K562 (cell line): ENCODE results near the gene ZNF519. TPM values are rescaled to one million over a fixed set of nuclear protein-coding genes. Genes with fewer than 3 reads are reported as not detected.

Source experiments
- ATAC-seq: fragments of 200-7000 bp; cut with Tn5 transposase; 3 replicates; pipeline ENCODE4 v1.9.1; 2020; ENCODE audit warnings: moderate library complexity
- BruUV-seq: library from RNA; stranded (reverse); fragments of 400-500 nt; replicated peaks from 2 replicates; lab custom pipeline; 2021; lab: Mats Ljungman, UMichigan
- CTCF ChIA-PET: fragments of 300-600 bp; formaldehyde crosslinking; extraction: SDS; loops from one replicate; lab custom pipeline; 2021; ENCODE audit warnings: low intra/inter-chr PET ratio; lab: Yijun Ruan, JAX
- POLR2A ChIA-PET: fragments of 300-600, 350-650 bp; sonication (Branson Sonifier 250); formaldehyde crosslinking; extraction: SDS; loops from one replicate; lab custom pipeline; 2021; ENCODE audit warnings: antibody characterized with exemption, inconsistent platforms; lab: Yijun Ruan, JAX
- DNase-seq, 4 experiments: peaks; one replicate each; pipeline versions ENCODE4 v3.0.0 to v3.0.0-alpha.2; 2011 to 2018; ENCODE audit warnings: low spot score in 3 of 4, mixed read lengths in 3 of 4; ENCODE audit errors: extremely low read depth in 1 of 4
- FAIRE-seq: peaks from 2 replicates; lab custom pipeline; 2011; peaks lifted over from hg19 to GRCh38; lab: Jason Lieb, UNC
- H2AFZ ChIP-seq: 2 replicates; pipeline ENCODE4 v1.6.0; 2011; ENCODE audit warnings: low read depth, low read length, control low read depth, inconsistent platforms
- H3K27ac ChIP-seq: fragments of 200-600 bp; 3 replicates; pipeline ENCODE4 v1.8.0; 2011; ENCODE audit warnings: low read depth, mild to moderate bottlenecking, control low read depth, inconsistent platforms, low read length, moderate library complexity, mixed read lengths; ENCODE audit errors: extremely low read depth
- H3K27me3 ChIP-seq, 2 experiments: fragments of 300-600 bp in 1 of 2; 2 replicates in 1 of 2; 3 replicates in 1 of 2; pipeline versions ENCODE4 v1.6.0 to v1.8.0; 2011; ENCODE audit warnings: inconsistent platforms in 2 of 2, low read length in 2 of 2, mild to moderate bottlenecking in 1 of 2, mixed read lengths in 1 of 2, moderate library complexity in 1 of 2; ENCODE audit not compliant: control insufficient read depth in 2 of 2, insufficient read depth in 2 of 2
- H3K36me3 ChIP-seq: fragments of 300-600 bp; 3 replicates; pipeline ENCODE4 v1.8.0; 2011; ENCODE audit warnings: mild to moderate bottlenecking, low read length, inconsistent platforms; ENCODE audit not compliant: control insufficient read depth, insufficient read depth
- H3K4me1 ChIP-seq, 2 experiments: fragments of 200-600 bp in 1 of 2; replicated peaks in 1 of 2; 2 replicates in 1 of 2; 3 replicates in 1 of 2; pipeline versions ENCODE4 v1.5.1 to v1.8.0; 2011; ENCODE audit warnings: inconsistent platforms in 2 of 2, low read length in 2 of 2, mild to moderate bottlenecking in 1 of 2, mixed read lengths in 1 of 2, moderate library complexity in 1 of 2; ENCODE audit not compliant: control insufficient read depth in 2 of 2, insufficient read depth in 2 of 2
- H3K4me2 ChIP-seq: 2 replicates; pipeline ENCODE4 v1.6.1; 2011; ENCODE audit warnings: low read length, control low read depth, inconsistent platforms, mixed read lengths; ENCODE audit not compliant: insufficient read depth
- H3K4me3 ChIP-seq: fragments of 200-600 bp; sonication (generic), shearing (Covaris generic); 2 replicates; pipeline ENCODE4 v1.5.1; 2016; ENCODE audit warnings: control low read depth, inconsistent platforms
- H3K79me2 ChIP-seq: fragments of 200-600 bp; 3 replicates; pipeline ENCODE4 v1.8.0; 2011; ENCODE audit warnings: low read length, inconsistent platforms; ENCODE audit not compliant: control insufficient read depth, insufficient read depth
- H3K9ac ChIP-seq, 2 experiments: 2 replicates each; pipeline versions ENCODE4 v1.6.0 to v1.6.1; 2011; ENCODE audit warnings: low read depth in 2 of 2, low read length in 2 of 2, control low read depth in 1 of 2, inconsistent platforms in 1 of 2, mild to moderate bottlenecking in 1 of 2, mixed read lengths in 1 of 2; ENCODE audit not compliant: insufficient read depth in 1 of 2
- H3K9me1 ChIP-seq: one replicate; pipeline ENCODE4 v1.6.0; 2011; ENCODE audit warnings: inconsistent platforms, mild to moderate bottlenecking, low read length, moderate library complexity; ENCODE audit not compliant: control insufficient read depth, insufficient read depth
- H3K9me3 ChIP-seq: replicated peaks from 2 replicates; pipeline ENCODE4 v1.5.1; 2011; ENCODE audit warnings: low read depth, low read length, inconsistent platforms; ENCODE audit not compliant: control insufficient read depth, insufficient read depth
- H4K20me1 ChIP-seq: replicated peaks from 2 replicates; pipeline ENCODE4 v1.6.1; 2011; ENCODE audit warnings: low read length, inconsistent platforms, mixed read lengths; ENCODE audit not compliant: control insufficient read depth, insufficient read depth
- ATF3 ChIP-seq, 2 experiments: fragments of 450-650 bp in 1 of 2; sonication (generic) in 1 of 2; formaldehyde crosslinking in 1 of 2; IDR thresholded peaks in 1 of 2; conservative IDR thresholded peaks in 1 of 2; 2 replicates each; pipeline versions ENCODE4 v1.6.1 to v1.8.1; 2016 to 2023; ENCODE audit warnings: mild to moderate bottlenecking in 2 of 2, moderate library complexity in 2 of 2, inconsistent platforms in 1 of 2, missing genetic modification reagents in 1 of 2
- FOXA3 ChIP-seq, 2 experiments: fragments of 450-650 bp in 1 of 2; sonication (generic) in 1 of 2; formaldehyde crosslinking; IDR thresholded peaks in 1 of 2; conservative IDR thresholded peaks in 1 of 2; 2 replicates each; pipeline versions ENCODE4 v1.4.0 to v1.8.0; 2020 to 2022; ENCODE audit warnings: mild to moderate bottlenecking in 2 of 2, missing genetic modification reagents in 1 of 2
- JUND ChIP-seq, 2 experiments: IDR thresholded peaks; 2 replicates in 1 of 2; 3 replicates in 1 of 2; pipeline ENCODE4 v1.6.1; 2011; ENCODE audit warnings: borderline replicate concordance in 2 of 2, low read depth in 2 of 2, low read length in 2 of 2, improper control_type of control experiment in 1 of 2, missing biosample characterization in 1 of 2, missing genetic modification characterization in 1 of 2, missing genetic modification reagents in 1 of 2
- SMARCA5 ChIP-seq: fragments of 450-650 bp; IDR thresholded peaks from 2 replicates; pipeline ENCODE4 v1.6.1; 2016
- ZNF274 ChIP-seq: IDR thresholded peaks from 2 replicates; pipeline ENCODE4 v1.6.1; 2011; ENCODE audit warnings: low read depth, mild to moderate bottlenecking, low read length, moderate library complexity, borderline replicate concordance
- ZNF354B ChIP-seq: fragments of 250-450 bp; sonication (Bioruptor Pico); IDR thresholded peaks from 2 replicates; pipeline ENCODE4 v1.4.0; 2020
- WGBS: fragments of 100-300 bp; shearing (Covaris generic); methylation state at CpG from one replicate; pipeline ENCODE4 v1.1.6; 2016; ENCODE audit warnings: low coverage, mixed read lengths; ENCODE audit not compliant: insufficient coverage; ENCODE audit errors: missing lambda C conversion rate; 5-methylcytosine and 5-hydroxymethylcytosine counted together
- in situ Hi-C: fragments of 300-500 bp; cut with MboI; formaldehyde crosslinking; loops from 4 replicates; pipeline ENCODE4 v1.15.0; 2018; ENCODE audit warnings: inconsistent platforms, mixed read lengths
- intact Hi-C: fragments of 100-400 bp; cut with micrococcal nuclease; formaldehyde crosslinking; loops from 2 replicates; pipeline ENCODE4 v1.14.2; 2022
- polyA plus RNA-seq, 8 experiments: library from polyadenylated mRNA; depleted of rRNA in 4 of 8; stranded (reverse) in 5 of 8; unstranded in 3 of 8; fragments of >200 nt; fragmentation: Nextera tagmentation in 2 of 8; fragmentation: Illumina TruSeq in 1 of 8; extraction: Ambion mirVana in 2 of 8; extraction: Trizol in 1 of 8; gene quantifications; 2 replicates each; pipeline versions ENCODE4 v1.2.1 to v1.2.3, GENCODE V29; 2011 to 2014; ENCODE audit warnings: inconsistent platforms in 1 of 8, missing spikeins in 1 of 8
- total RNA-seq, 7 experiments: library from RNA; depleted of rRNA in 6 of 7; stranded (reverse); fragments of >200 nt in 6 of 7; fragmentation: Illumina TruSeq in 2 of 7; extraction: Trizol in 2 of 7; gene quantifications; 2 replicates each; pipeline versions ENCODE4 v1.2.1 to v1.2.3, GENCODE V29; 2011 to 2021; ENCODE audit warnings: low replicate concordance in 1 of 7

Gene ZNF519
- total and polyA plus RNA-seq, 9 of the 15 experiments (the other 6 are each of a cell fraction or from before 2014, with no cell fraction given), result 5.1 to 15.1 (median 7.9) TPM

GRCh38 chr18:14104906-14105748 lies 27.1 kb downstream of the ZNF519 start:
- no peak overlapping the region for H3K4me3 ChIP-seq
- ATAC-seq (no peak), DNase-seq (no peak)
- H3K27me3 ChIP-seq, result no peaks in the 10 kb centered on the region
- no peak overlapping the region for H3K9ac ChIP-seq
- CTCF ChIA-PET, result no interaction called here
- no peak overlapping the region for H3K4me2 ChIP-seq
- H4K20me1 ChIP-seq, result no peaks in the 10 kb centered on the region
- intact Hi-C loops, result no loop called here
- H3K9me3 ChIP-seq, result no peaks in the 10 kb centered on the region; the same call in 1 of the 2 replicates
- no peaks in the 10 kb centered on the region for H3K4me1 ChIP-seq
- no peaks in the 10 kb centered on the region for H3K9me1 ChIP-seq
- WGBS, result 45% methylated on average over 5 of the region's 5 CpGs
- POLR2A ChIA-PET, result no interaction called here
- no TSS peak for BruUV-seq
- TF ChIP-seq FOXA3 (CRISPR knock-in tag; conservative IDR thresholded peaks at IDR 0.05 in 1 of 2, IDR thresholded peaks at IDR 0.05 in 1 of 2) (no peak), ZNF274 (peak; percentile 66)
- TF ChIP-seq, all 486 proteins: peak for 1
- Histone ChIP-seq H3K36me3 (no peaks in the 10 kb centered on the region), H3K79me2 (no peaks in the 10 kb centered on the region), H3K27ac (no peak overlapping the region), H2AFZ (no peak overlapping the region)
- FAIRE-seq, result no peak
- in situ Hi-C loops, result no loop called here

- 21% methylated on average over 2 of the region's 2 CpGs for WGBS
- no peak overlapping the region for H3K4me3 ChIP-seq
- H3K9me1 ChIP-seq, result no peaks in the 10 kb centered on the region
- ATAC-seq (no peak), DNase-seq (no peak), FAIRE-seq (no peak)
- ChIA-PET POLR2A (no interaction called here), CTCF (no interaction called here)
- H3K9ac ChIP-seq, result no peak overlapping the region
- in situ Hi-C loops (no loop called here), intact Hi-C loops (no loop called here)
- TF ChIP-seq ZNF354B (no peak), ATF3 (IDR thresholded peaks at IDR 0.05) (peak; percentile 33; the same call in 1 of the 2 replicates), ATF3 (CRISPR knock-in tag; conservative IDR thresholded peaks at IDR 0.05) (no peak), SMARCA5 (no peak), JUND (IDR thresholded peaks at IDR 0.05; ENCODE audit: borderline replicate concordance, low read depth, low read length) (no peak), JUND (tag; IDR thresholded peaks at IDR 0.05; ENCODE audit: borderline replicate concordance, low read depth, low read length) (peak; percentile 26; the same call in 1 of the 3 replicates)
- no peak overlapping the region for H3K27ac ChIP-seq
- H3K9me3 ChIP-seq, result no peaks in the 10 kb centered on the region; the same call in 1 of the 2 replicates
- no peaks in the 10 kb centered on the region for H3K4me1 ChIP-seq
- no peaks in the 10 kb centered on the region for H4K20me1 ChIP-seq
- H3K79me2 ChIP-seq, result no peaks in the 10 kb centered on the region
- H3K27me3 ChIP-seq, result no peaks in the 10 kb centered on the region
- BruUV-seq, result no TSS peak
- H3K36me3 ChIP-seq, result no peaks in the 10 kb centered on the region
- no peak overlapping the region for H3K4me2 ChIP-seq
- no peak overlapping the region for H2AFZ ChIP-seq
These were observed 28.0 kb downstream of the ZNF519 start for GRCh38 chr18:14104201-14104600.
